ENCODE measurements around the gene TIPRL.

The TIPRL gene

GRCh38 chr1:168235937-168236336, 57.2 kb downstream of the TIPRL start:
- TF ChIP-seq CTCF (IDR thresholded peaks at IDR 0.05; ENCODE audit: borderline replicate concordance, insufficient read depth, low read depth, low read length): no peak
- H3K4me3 ChIP-seq (ENCODE audit: low read depth, low read length): no peak overlapping the region

GRCh38 chr1:168236836-168237611, 58.3 kb downstream of the TIPRL start:
- no peak overlapping the region for H3K4me3 ChIP-seq (ENCODE audit: low read depth, low read length)
- no peak for TF ChIP-seq CTCF (IDR thresholded peaks at IDR 0.05; ENCODE audit: borderline replicate concordance, insufficient read depth, low read depth, low read length)

GRCh38 chr1:168243198-168243597, 64.4 kb downstream of the TIPRL start:
- H3K4me3 ChIP-seq (ENCODE audit: low read depth, low read length): no peak overlapping the region
- TF ChIP-seq CTCF (IDR thresholded peaks at IDR 0.05; ENCODE audit: borderline replicate concordance, insufficient read depth, low read depth, low read length): no peak

GRCh38 chr1:168243636-168244212, 65.0 kb downstream of the TIPRL start:
- H3K4me3 ChIP-seq (ENCODE audit: low read depth, low read length): no peak overlapping the region
- no peak for TF ChIP-seq CTCF (IDR thresholded peaks at IDR 0.05; ENCODE audit: borderline replicate concordance, insufficient read depth, low read depth, low read length)

- H3K4me3 ChIP-seq (ENCODE audit: low read depth, low read length): no peak overlapping the region
- TF ChIP-seq CTCF (IDR thresholded peaks at IDR 0.05; ENCODE audit: borderline replicate concordance, insufficient read depth, low read depth, low read length): no peak
Observed at GRCh38 chr1:168245042-168245441, 66.3 kb downstream of the TIPRL start.

- no peak for TF ChIP-seq CTCF (IDR thresholded peaks at IDR 0.05; ENCODE audit: borderline replicate concordance, insufficient read depth, low read depth, low read length)
- no peak overlapping the region for H3K4me3 ChIP-seq (ENCODE audit: low read depth, low read length)
Observed at GRCh38 chr1:168246506-168246905, 67.7 kb downstream of the TIPRL start.
